Pericardium fibroblast (primary cell): ENCODE data around the gene ANG. TPM values are rescaled to one million over a fixed set of nuclear protein-coding genes. Genes with fewer than 3 reads are reported as not detected.

Source experiments
- total RNA-seq: library from RNA; depleted of rRNA; stranded (reverse); fragments of >200 nt; gene quantifications from 2 replicates; pipeline ENCODE4 v1.2.3, GENCODE V29; 2015

ANG gene
- total RNA-seq: 12.3 and 12.8 TPM in 2 replicates

GRCh38 chr14:20688167-20688839 lies at the start of gene ANG:
Gene ANG, plus strand, starts transcription at chr14:20688764. Its CDS starts 4,801 bp downstream, at chr14:20693565.

GRCh38 chr14:20641591-20641990 lies 47.0 kb upstream of the ANG start, which contains the start of gene OR6S1:
Gene OR6S1, minus strand, starts transcription at chr14:20641691. Its CDS starts 0 bp downstream, at chr14:20641691.

GRCh38 chr14:20683891-20684661 lies 4.5 kb upstream of the ANG start, which contains the start of gene RNASE4:
Gene RNASE4, plus strand, starts transcription at chr14:20684560. Its CDS starts 14,812 bp downstream, at chr14:20699372.

Other genes starting within 250 kb of the ANG start
- gene OSGEP, start 234.0 kb upstream of the ANG start, total RNA-seq: 24.2 and 30.0 TPM in 2 replicates
- 145 and 204 TPM in 2 replicates for gene APEX1, start 233.5 kb upstream of the ANG start, total RNA-seq
- 8.4 and 14.4 TPM in 2 replicates for gene PIP4P1, start 227.3 kb upstream of the ANG start, total RNA-seq
- gene PNP, start 219.4 kb upstream of the ANG start, total RNA-seq: 16.3 and 22.6 TPM in 2 replicates
- not detected in 2 replicates for gene RNASE10, start 183.2 kb upstream of the ANG start, total RNA-seq
- gene RNASE9, start 127.7 kb upstream of the ANG start, total RNA-seq: not detected in 2 replicates
- not detected in 2 replicates for gene RNASE11, start 100.8 kb upstream of the ANG start, total RNA-seq
- gene RNASE12, start 97.4 kb upstream of the ANG start, total RNA-seq: not detected in 2 replicates
- gene OR6S1, start 47.1 kb upstream of the ANG start, total RNA-seq: not detected in 2 replicates
- gene RNASE4, start 4.2 kb upstream of the ANG start, total RNA-seq: 56.5 and 57.9 TPM in 2 replicates
- gene EDDM3A, start 57.1 kb downstream of the ANG start, total RNA-seq: not detected in 2 replicates
- gene EDDM3B, start 79.6 kb downstream of the ANG start, total RNA-seq: not detected in 2 replicates
- gene RNASE6, start 92.5 kb downstream of the ANG start, total RNA-seq: not detected in 2 replicates
- 1.3 TPM in 1 of 2 replicates, not detected in the other for gene RNASE1, start 114.1 kb downstream of the ANG start, total RNA-seq
- not detected in 2 replicates for gene RNASE3, start 202.6 kb downstream of the ANG start, total RNA-seq